Breast epithelium (tissue), 4 donors: ENCODE results near the gene TYRO3. TPM values are rescaled to one million over a fixed set of nuclear protein-coding genes. Genes with fewer than 3 reads are reported as not detected.
"Not testable (repeated sequence)": the region's sequence is repeated elsewhere in the genome, so short reads cannot be mapped to it uniquely, and the experiment has no call there.

Experiments used
- DNase-seq, 2 donors: peaks; one replicate each; pipeline ENCODE4 v3.0.0-alpha.2; 2019; ENCODE audit warnings: low spot score in 2 of 2
- H3K27ac ChIP-seq, 2 donors: fragments of 200-600 bp; sonication (generic) in 1 of 2; one replicate each; pipeline ENCODE4 v1.5.1; 2016 to 2019; ENCODE audit warnings: mild to moderate bottlenecking in 1 of 2
- H3K27me3 ChIP-seq, 2 donors: fragments of 200-600 bp; sonication (generic) in 1 of 2; one replicate each; pipeline versions ENCODE4 v1.5.1 to v1.6.0; 2017 to 2019; ENCODE audit warnings: control low read depth in 1 of 2, mild to moderate bottlenecking in 1 of 2
- H3K36me3 ChIP-seq: fragments of 200-600 bp; one replicate; pipeline ENCODE4 v1.5.1; 2019
- H3K4me1 ChIP-seq, 2 donors: fragments of 200-600 bp; sonication (generic); one replicate each; pipeline ENCODE4 v1.5.1; 2016 to 2019; ENCODE audit warnings: control low read depth in 1 of 2
- H3K4me3 ChIP-seq, 3 donors: fragments of 200-600 bp; sonication (generic); 1 replicate in 2 of 3; 2 replicates in 1 of 3; pipeline ENCODE4 v1.5.1; 2016 to 2019; ENCODE audit warnings: mild to moderate bottlenecking in 3 of 3, moderate library complexity in 2 of 3
- H3K9me3 ChIP-seq, 2 donors: fragments of 200-600 bp; sonication (generic) in 1 of 2; one replicate each; pipeline ENCODE4 v1.5.1; 2016 to 2019; ENCODE audit warnings: control low read depth in 1 of 2
- CTCF ChIP-seq, 3 donors: fragments of 450-650 bp; IDR thresholded peaks; one replicate each; pipeline ENCODE4 v1.5.1; 2016 to 2017; ENCODE audit warnings: antibody characterized with exemption in 3 of 3, mild to moderate bottlenecking in 3 of 3, moderate library complexity in 3 of 3
- POLR2A ChIP-seq: fragments of 450-650 bp; IDR thresholded peaks from one replicate; pipeline ENCODE4 v1.6.1; 2016; ENCODE audit warnings: antibody characterized with exemption, mild to moderate bottlenecking, moderate library complexity
- POLR2AphosphoS5 ChIP-seq, 3 donors: sonication (generic); formaldehyde crosslinking; IDR thresholded peaks; one replicate each; pipeline ENCODE4 v1.6.1; 2017; ENCODE audit warnings: antibody characterized with exemption in 3 of 3
- intact Hi-C: fragments of 100-400 bp; cut with DNase I; formaldehyde crosslinking; loops from one replicate; pipeline ENCODE4 v1.15.1; 2023; ENCODE audit warnings: low total_unique reads
- total RNA-seq, 3 donors: library from RNA; depleted of rRNA; stranded (reverse); fragments of >200 nt; gene quantifications; one replicate each; pipeline ENCODE4 v1.1.0, GENCODE V29; 2016

The TYRO3 gene
- total RNA-seq, 3 donors from 2014 or later, result 6.9 to 36.8 (median 8.8) TPM

DNA sequence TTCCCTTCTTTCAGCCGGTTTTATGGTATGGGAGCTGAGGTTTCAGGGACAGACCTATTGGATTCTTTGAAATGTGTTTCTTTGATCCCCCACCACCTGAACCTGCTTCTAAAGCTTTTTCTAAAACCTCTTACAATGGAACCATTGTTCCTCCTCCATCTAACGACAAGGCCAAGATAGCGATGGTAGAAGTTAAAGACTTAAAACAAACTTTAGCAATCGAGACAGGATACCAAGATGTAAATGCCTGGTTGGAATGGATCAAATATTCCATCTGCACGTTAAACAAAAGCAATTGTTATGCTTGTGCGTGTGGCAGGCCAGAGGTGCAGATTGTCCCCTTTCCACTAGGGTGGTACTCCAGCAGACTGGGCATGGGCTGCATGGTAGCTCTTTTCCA lies 32.2 kb downstream of the TYRO3 start:
- DNase-seq, H3K27ac ChIP-seq, H3K4me1 ChIP-seq, H3K36me3 ChIP-seq, H3K4me3 ChIP-seq, intact Hi-C loops, H3K27me3 ChIP-seq, H3K9me3 ChIP-seq: not testable (repeated sequence)

DNA sequence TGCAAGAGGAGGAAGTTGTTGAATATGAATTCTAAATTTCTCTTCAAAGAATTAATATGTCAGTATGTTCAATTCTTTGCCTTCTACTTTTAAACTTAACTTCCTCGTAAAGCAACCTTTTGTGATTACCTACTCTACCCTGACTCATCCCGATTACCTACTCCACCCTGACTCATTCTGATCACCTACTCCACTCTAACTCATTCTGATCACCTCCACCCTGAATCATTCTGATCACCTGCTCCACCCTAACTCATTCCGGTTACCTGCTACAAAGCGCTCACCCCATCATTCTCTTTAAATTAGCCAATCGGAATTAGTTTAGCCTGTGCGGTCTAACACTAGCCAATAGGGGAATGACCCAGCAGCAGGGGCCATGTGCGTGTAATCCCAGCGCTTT lies 33.7 kb downstream of the TYRO3 start:
- H3K9me3 ChIP-seq, intact Hi-C loops, H3K4me3 ChIP-seq, H3K27ac ChIP-seq, H3K4me1 ChIP-seq, H3K27me3 ChIP-seq, H3K36me3 ChIP-seq, DNase-seq: not testable (repeated sequence)

- Histone ChIP-seq H3K9me3 (no peaks in the 10 kb centered on the region), H3K27me3 (no peaks in the 10 kb centered on the region), H3K4me3 (no peak overlapping the region), H3K27ac (no peak overlapping the region), H3K36me3 (no peaks in the 10 kb centered on the region), H3K4me1 (no peaks in the 10 kb centered on the region)
- no peak for TF ChIP-seq POLR2A
- no peak for TF ChIP-seq POLR2AphosphoS5 (IDR thresholded peaks at IDR 0.05)
- TF ChIP-seq CTCF (IDR thresholded peaks at IDR 0.05), result no peak
- intact Hi-C loops, result no loop called here
- DNase-seq, result no peak
Measured at GRCh38 chr15:41594801-41595746, 36.1 kb downstream of the TYRO3 start.

DNA sequence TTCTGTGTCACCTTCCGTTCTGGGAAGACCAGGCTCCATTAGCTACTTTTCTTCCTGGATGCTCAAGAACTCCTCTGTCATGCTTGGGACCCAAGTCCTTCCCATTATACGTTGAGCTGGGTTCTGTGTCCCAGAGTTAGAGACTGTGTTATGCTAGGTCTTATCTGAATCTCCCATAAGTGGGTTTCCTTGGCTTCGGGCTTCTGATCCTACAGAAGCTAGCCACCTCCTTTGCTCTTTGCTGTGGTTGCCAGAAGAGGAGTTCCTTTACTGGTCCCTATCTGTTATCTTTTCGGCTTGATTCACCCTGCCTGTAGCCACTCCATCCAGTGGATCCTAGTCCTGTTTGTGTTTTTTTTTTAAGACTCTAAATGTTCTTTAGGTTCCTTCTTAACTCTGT lies 38.0 kb downstream of the TYRO3 start:
- intact Hi-C loops, result no loop called here
- H3K9me3 ChIP-seq, result no peaks in the 10 kb centered on the region

GRCh38 chr15:41597787-41598186 lies 38.8 kb downstream of the TYRO3 start:
- H3K4me3 ChIP-seq, result no peak overlapping the region
- no peak for TF ChIP-seq CTCF (IDR thresholded peaks at IDR 0.05)
- TF ChIP-seq POLR2A, result no peak
- no peak for TF ChIP-seq POLR2AphosphoS5 (IDR thresholded peaks at IDR 0.05)
- no peaks in the 10 kb centered on the region for H3K4me1 ChIP-seq
- H3K27ac ChIP-seq, result no peak overlapping the region
- H3K36me3 ChIP-seq, result no peaks in the 10 kb centered on the region
- intact Hi-C loops, result no loop called here
- no peaks in the 10 kb centered on the region for H3K27me3 ChIP-seq
- H3K9me3 ChIP-seq, result no peaks in the 10 kb centered on the region
- no peak for DNase-seq

More for the DNA sequence above, 38.0 kb downstream of the TYRO3 start:
- no peak overlapping the region for H3K27ac ChIP-seq
- no peak overlapping the region for H3K4me3 ChIP-seq
- H3K4me1 ChIP-seq, result no peaks in the 10 kb centered on the region
- H3K27me3 ChIP-seq, result no peaks in the 10 kb centered on the region
- DNase-seq, result no peak
- TF ChIP-seq POLR2A, result no peak
- no peak for TF ChIP-seq CTCF (IDR thresholded peaks at IDR 0.05)
- no peak for TF ChIP-seq POLR2AphosphoS5 (IDR thresholded peaks at IDR 0.05)
- H3K36me3 ChIP-seq, result no peaks in the 10 kb centered on the region

DNA sequence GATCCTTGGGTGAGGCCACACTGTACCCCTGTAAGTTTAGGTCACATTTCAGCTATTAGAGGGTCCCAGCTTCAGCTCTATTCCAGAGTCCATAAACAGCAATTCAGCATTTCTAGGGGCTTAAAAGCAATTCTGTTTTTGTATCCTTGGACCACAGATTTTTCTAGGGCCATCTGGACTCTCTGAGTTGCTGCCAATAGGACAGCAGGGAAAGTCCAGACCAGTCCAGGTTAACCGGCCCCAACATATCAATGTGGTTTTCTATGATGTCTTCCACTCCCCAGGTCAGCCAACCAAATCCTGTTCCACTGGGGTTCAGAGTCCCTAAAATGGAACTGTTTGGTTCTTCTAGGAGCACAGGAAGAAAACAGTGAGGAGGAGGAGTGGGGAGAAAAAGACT lies 40.0 kb downstream of the TYRO3 start:
- DNase-seq, result no peak
- Histone ChIP-seq H3K4me3 (no peak overlapping the region), H3K27ac (no peak overlapping the region), H3K27me3 (no peaks in the 10 kb centered on the region), H3K36me3 (no peaks in the 10 kb centered on the region), H3K9me3 (no peaks in the 10 kb centered on the region), H3K4me1 (no peaks in the 10 kb centered on the region)
- TF ChIP-seq POLR2A, result no peak
- no peak for TF ChIP-seq CTCF (IDR thresholded peaks at IDR 0.05)
- TF ChIP-seq POLR2AphosphoS5 (IDR thresholded peaks at IDR 0.05), result no peak
- intact Hi-C loops, result no loop called here
